Muscle layer of colon (tissue), 2 donors: ENCODE measurements around the gene ZNF573.
A peak's percentile ranks its signal among the peaks of the same experiment; 100 is the strongest.

ENCODE experiments used
- H3K27ac ChIP-seq: one replicate; pipeline ENCODE4 v1.7.0; 2013; ENCODE audit warnings: low read depth, mild to moderate bottlenecking, low read length, moderate library complexity
- H3K27me3 ChIP-seq, 2 donors: one replicate each; pipeline ENCODE4 v1.7.0; 2013; ENCODE audit warnings: low read length in 2 of 2, mild to moderate bottlenecking in 2 of 2; ENCODE audit not compliant: insufficient read depth in 2 of 2, control insufficient read depth in 1 of 2
- H3K36me3 ChIP-seq: one replicate; pipeline ENCODE4 v1.7.0; 2013; ENCODE audit warnings: mild to moderate bottlenecking, low read length; ENCODE audit not compliant: insufficient read depth
- H3K4me1 ChIP-seq: one replicate; pipeline ENCODE4 v1.7.0; 2013; ENCODE audit warnings: mild to moderate bottlenecking, low read length; ENCODE audit not compliant: insufficient read depth
- H3K4me3 ChIP-seq, 2 donors: one replicate each; pipeline ENCODE4 v1.7.0; 2013; ENCODE audit warnings: low read length in 2 of 2, low read depth in 1 of 2, mild to moderate bottlenecking in 1 of 2, moderate library complexity in 1 of 2
- H3K9ac ChIP-seq: one replicate; pipeline ENCODE4 v1.7.0; 2013; ENCODE audit warnings: low read length
- H3K9me3 ChIP-seq: one replicate; pipeline ENCODE4 v1.7.0; 2013; ENCODE audit warnings: mild to moderate bottlenecking, low read length
- donor health status: abdominal sarcoma.
- donor health status: Adenocarcinoma of cecum.

The ZNF573 gene

DNA sequence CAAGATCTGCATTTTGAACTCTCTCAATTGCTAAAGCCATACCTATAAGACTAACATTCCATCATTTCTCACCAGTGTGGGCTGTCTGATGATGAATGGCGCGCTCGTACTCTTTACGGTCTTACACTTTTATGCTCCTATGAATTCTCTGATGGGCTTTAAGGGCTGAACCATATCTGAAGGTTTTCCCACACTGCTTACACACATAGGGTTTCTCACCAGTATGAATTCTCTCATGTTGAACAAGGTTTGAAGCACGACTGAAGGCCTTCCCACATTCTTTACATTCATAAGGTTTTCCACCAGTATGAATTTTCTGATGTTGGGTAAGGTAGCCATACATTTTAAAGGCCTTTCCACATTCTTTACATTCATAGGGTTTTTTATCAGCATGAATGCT lies 41.0 kb downstream of the ZNF573 start:
- no peak overlapping the region for H3K27ac ChIP-seq
- H3K9ac ChIP-seq: no peak overlapping the region
- H3K36me3 ChIP-seq: peaks cover 22% of the 10 kb centered on the region
- no peaks in the 10 kb centered on the region for H3K27me3 ChIP-seq
- H3K9me3 ChIP-seq: peaks cover 17% of the 10 kb centered on the region
- no peaks in the 10 kb centered on the region for H3K4me1 ChIP-seq
- H3K4me3 ChIP-seq: no peak overlapping the region

DNA sequence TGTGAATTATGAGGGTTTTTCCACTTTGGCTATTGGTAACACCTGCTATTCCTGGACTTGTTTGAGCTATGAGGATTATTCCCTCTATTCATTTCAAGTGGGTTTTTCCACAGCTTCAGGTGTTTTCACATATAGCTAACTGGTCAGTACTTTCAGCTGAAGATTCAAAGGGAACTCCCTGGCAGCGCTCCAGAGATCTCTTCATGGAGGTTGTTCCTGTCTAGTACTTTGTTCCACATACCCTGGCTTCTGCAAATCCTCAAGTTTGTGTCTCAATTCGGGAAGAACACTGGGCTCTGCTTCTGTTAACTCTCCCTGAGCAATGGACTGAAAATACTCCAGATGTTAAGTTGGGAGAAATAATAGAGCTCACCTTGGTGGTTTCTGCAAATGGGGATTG lies 54.2 kb downstream of the ZNF573 start:
- H3K4me1 ChIP-seq: no peaks in the 10 kb centered on the region
- no peaks in the 10 kb centered on the region for H3K27me3 ChIP-seq
- no peak overlapping the region for H3K9ac ChIP-seq
- no peak overlapping the region for H3K27ac ChIP-seq
- no peaks in the 10 kb centered on the region for H3K36me3 ChIP-seq
- H3K4me3 ChIP-seq: no peak overlapping the region
- H3K9me3 ChIP-seq: no peaks in the 10 kb centered on the region

DNA sequence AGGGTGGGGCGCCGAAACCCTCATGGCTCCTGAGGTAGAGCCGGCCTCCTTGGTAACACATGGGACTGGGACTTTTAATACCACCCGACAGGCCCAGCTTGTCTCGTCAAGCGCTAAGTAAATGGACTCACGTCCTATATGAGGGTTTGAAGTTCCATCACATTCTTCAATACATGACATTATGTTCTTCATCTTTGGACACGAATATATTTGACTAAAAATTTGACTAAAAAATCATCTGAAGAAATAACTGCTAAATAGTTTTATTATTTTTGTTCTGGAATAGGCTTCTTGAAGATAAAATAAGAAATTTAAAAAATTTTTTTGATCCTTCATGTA lies 59.5 kb downstream of the ZNF573 start:
- Histone ChIP-seq H3K36me3 (no peaks in the 10 kb centered on the region), H3K4me3 (peak overlapping the region; percentile 93 to 94), H3K4me1 (peaks cover 12% of the 10 kb centered on the region), H3K9ac (peak overlapping the region; percentile 18), H3K27ac (peak overlapping the region; percentile 86), H3K9me3 (no peaks in the 10 kb centered on the region), H3K27me3 (no peaks in the 10 kb centered on the region)

DNA sequence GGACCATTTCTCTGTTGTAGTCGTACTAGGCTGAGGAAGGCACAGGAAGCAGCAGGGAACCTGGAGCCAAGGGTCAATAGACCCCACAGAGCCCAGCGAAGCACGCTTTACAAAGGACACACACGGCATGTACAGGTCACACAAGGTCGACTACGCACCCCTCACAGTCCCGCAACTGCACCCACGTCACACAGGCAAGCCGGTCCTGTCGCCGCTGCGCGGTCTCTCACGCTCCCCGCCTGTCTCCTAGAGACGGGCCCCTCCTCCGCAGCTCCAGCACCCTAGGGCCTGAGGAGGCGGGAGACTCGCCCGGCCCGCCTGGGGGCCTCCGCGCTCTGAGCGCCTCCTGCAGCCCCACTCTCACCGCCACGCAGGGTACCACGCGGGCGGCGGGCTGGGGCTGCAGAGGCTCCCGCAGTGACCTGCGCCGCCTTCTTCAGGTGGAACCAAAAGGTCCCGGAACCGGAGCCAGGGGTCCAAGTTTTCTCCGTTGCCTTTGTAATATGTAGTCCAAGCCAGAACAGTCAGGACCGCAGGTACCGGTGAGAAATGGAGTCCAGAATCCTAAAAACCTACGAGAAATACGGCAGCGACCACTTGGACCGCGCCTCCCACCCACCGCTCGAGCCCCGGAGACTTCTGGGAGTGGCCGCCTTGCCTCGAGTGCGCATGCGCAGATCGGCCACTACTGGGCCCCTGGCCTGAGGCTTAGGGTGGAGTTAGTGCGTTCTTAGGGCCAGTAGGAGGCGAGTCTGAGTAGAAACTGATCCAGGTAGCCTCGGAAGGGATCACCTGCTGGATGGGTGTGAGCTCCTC lies 60.1 kb downstream of the ZNF573 start, which contains the start of gene ZNF607:
Gene ZNF607 (minus strand): TSS at position 651 of the 816 bp plus-strand sequence. CDS start 8,143 bp downstream, outside the sequence.
- no peaks in the 10 kb centered on the region for H3K27me3 ChIP-seq
- H3K27ac ChIP-seq: peak within 1 kb of the TSS; percentile 86
- peaks cover 12% of the 10 kb centered on the region for H3K4me1 ChIP-seq
- peak within 1 kb of the TSS; percentile 18 for H3K9ac ChIP-seq
- no peaks in the 10 kb centered on the region for H3K36me3 ChIP-seq
- H3K9me3 ChIP-seq: no peaks in the 10 kb centered on the region
- H3K4me3 ChIP-seq: peak within 1 kb of the TSS; percentile 93 to 94

DNA sequence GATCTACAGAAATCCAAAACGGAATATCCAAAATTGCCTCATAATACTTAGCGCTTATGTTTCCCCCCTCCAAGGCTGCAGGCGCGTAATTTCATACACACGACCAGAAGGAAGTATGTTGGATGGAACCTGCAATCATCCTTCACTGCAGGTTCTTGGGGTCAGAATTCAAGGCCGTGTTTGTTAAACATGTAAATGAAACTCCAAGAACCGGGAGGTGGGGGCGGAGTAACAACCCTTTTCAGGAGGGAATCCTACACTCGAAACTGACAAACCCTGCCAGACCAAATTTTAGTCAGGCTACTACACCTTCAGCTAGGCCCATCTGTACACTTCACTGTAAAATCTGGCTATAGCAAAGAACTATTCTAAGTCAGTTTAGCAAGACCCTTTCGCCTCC lies 61.1 kb downstream of the ZNF573 start:
- H3K4me1 ChIP-seq: peaks cover 12% of the 10 kb centered on the region
- peak overlapping the region; percentile 86 for H3K27ac ChIP-seq
- peak overlapping the region; percentile 18 for H3K9ac ChIP-seq
- H3K9me3 ChIP-seq: no peaks in the 10 kb centered on the region
- peak overlapping the region in 1 of 2 donors; percentile 94 for H3K4me3 ChIP-seq
- H3K27me3 ChIP-seq: no peaks in the 10 kb centered on the region
- H3K36me3 ChIP-seq: no peaks in the 10 kb centered on the region

DNA sequence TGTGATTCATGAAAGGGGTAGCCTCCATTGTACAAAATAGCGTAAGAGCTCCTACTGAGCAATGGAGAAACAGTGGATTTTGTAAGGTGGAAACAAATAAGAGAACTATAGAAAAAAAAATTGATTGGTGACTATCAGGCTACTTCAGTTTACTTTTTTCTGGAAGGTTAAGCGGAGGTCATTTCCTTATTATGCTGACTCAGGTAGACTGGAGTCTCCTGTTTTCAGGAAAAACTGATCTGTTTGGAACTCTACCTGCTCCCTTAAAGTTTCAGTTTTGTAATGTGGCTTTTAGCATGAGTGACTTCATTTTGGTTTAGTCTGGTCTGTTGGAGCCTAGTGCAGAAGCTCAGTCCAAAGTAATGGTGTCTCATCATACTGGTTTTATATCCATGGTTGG lies 63.2 kb downstream of the ZNF573 start:
- Histone ChIP-seq H3K36me3 (no peaks in the 10 kb centered on the region), H3K4me1 (peaks cover 12% of the 10 kb centered on the region), H3K4me3 (no peak overlapping the region), H3K9ac (no peak overlapping the region), H3K9me3 (no peaks in the 10 kb centered on the region), H3K27me3 (no peaks in the 10 kb centered on the region), H3K27ac (no peak overlapping the region)

DNA sequence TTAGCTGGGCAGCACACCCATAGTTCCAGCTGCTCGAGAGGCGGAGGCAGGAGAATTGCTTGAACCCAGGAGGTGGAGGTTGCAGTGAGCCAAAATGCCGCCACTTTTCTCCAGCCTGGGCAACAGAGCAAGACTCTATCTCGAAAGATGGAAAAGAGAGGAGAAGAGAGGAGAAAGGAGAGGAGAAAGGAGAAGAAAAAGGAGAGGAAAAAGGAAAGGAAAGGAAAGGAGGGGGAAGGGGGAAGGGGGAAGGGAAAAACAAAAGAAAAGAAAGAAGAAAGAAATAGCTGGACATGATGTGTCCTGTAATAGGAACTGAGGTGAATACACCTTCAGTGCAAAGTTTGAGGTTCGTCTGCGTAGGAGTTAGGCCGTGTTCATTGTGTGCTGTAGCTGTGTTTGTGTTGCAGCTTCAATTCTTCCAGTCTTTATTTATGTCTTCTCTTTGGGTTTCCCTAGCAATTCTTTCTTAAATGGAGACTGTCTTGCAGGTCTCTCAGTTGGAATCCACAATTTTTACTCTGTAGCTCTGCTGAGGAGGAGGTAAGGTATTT lies 73.3 kb downstream of the ZNF573 start:
- Histone ChIP-seq H3K9me3 (no peaks in the 10 kb centered on the region), H3K36me3 (peaks cover 24% of the 10 kb centered on the region), H3K9ac (no peak overlapping the region), H3K27ac (no peak overlapping the region), H3K27me3 (no peaks in the 10 kb centered on the region), H3K4me3 (no peak overlapping the region), H3K4me1 (no peaks in the 10 kb centered on the region)

DNA sequence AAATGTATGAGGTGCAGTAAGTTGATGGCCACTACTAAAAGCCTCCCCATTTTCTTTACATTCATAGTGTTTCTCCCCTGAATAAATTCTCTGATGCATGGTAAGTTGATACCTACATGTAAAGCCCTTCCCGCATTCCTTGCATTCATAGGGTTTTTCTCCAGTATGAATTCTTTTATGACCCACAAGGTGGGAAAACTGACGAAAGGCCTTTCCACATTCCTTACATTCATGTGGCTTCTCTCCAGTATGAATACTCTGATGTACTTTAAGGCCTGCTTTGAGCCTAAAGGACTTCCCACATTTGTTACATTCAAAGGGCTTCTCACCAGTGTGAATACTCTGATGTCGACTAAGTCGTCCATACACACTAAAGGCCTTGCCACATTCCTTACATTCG lies 80.3 kb downstream of the ZNF573 start:
- Histone ChIP-seq H3K9ac (no peak overlapping the region), H3K36me3 (peaks cover 31% of the 10 kb centered on the region), H3K27me3 (no peaks in the 10 kb centered on the region), H3K4me3 (no peak overlapping the region), H3K27ac (no peak overlapping the region), H3K4me1 (no peaks in the 10 kb centered on the region), H3K9me3 (peaks cover 10% of the 10 kb centered on the region)

DNA sequence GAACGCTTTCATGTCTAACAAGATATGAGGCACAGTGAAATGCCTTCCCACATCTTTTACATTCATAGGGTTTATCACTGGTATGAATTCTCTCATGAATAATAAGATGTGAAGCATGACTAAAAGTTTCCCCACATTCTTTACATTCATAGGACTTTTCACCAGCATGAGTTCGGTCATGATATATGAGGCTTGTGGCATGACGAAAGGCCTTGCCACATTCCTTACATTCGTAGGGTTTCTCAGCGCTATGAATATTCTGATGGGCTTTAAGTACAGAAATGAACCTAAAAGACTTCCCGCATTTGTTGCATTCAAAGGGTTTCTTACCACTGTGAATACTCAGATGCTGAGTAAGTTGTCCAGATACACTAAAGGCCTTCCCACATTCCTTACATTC lies 81.2 kb downstream of the ZNF573 start:
- Histone ChIP-seq H3K27me3 (no peaks in the 10 kb centered on the region), H3K36me3 (peaks cover 31% of the 10 kb centered on the region), H3K4me1 (no peaks in the 10 kb centered on the region), H3K27ac (no peak overlapping the region), H3K9ac (no peak overlapping the region), H3K4me3 (no peak overlapping the region), H3K9me3 (peaks cover 10% of the 10 kb centered on the region)

DNA sequence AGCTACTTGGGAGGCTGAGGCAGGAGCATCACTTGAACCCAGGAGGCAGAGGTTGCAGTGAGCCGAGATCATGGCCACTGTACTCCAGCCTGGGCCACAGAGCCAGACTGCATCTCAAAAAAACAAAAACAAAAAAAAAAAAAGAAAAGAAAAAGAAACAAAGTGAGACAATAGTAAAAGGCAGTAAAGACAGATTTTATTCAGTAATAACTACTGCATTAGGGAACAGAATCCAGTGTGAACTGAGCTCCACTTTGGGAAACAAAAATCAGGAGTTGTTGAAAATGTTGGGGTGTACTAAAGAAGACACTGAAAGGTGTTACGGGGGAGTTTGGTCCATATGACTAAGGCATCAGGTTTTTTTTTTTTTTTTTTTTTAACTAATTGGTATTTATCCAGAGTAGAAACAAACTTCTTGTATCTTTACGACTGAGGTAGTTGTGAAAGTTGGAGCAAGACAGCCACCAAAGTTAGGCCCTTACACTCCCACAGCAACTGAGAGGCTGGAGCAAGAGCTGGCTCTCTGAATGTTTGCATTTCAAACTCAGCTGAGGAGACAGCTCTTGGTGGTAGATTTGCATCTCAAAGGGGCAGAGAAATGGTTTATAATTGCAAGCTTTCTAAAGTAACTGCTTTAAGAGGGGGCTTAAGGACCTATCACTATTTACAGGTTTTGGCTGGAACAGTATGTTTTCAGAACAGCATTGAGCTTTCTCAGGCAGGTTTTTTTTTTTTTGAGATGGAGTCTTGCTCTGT lies 84.1 kb downstream of the ZNF573 start:
- H3K9me3 ChIP-seq: peaks cover 10% of the 10 kb centered on the region
- peaks cover 24% of the 10 kb centered on the region for H3K36me3 ChIP-seq
- no peak overlapping the region for H3K4me3 ChIP-seq
- H3K27me3 ChIP-seq: no peaks in the 10 kb centered on the region
- no peaks in the 10 kb centered on the region for H3K4me1 ChIP-seq
- no peak overlapping the region for H3K9ac ChIP-seq
- no peak overlapping the region for H3K27ac ChIP-seq

DNA sequence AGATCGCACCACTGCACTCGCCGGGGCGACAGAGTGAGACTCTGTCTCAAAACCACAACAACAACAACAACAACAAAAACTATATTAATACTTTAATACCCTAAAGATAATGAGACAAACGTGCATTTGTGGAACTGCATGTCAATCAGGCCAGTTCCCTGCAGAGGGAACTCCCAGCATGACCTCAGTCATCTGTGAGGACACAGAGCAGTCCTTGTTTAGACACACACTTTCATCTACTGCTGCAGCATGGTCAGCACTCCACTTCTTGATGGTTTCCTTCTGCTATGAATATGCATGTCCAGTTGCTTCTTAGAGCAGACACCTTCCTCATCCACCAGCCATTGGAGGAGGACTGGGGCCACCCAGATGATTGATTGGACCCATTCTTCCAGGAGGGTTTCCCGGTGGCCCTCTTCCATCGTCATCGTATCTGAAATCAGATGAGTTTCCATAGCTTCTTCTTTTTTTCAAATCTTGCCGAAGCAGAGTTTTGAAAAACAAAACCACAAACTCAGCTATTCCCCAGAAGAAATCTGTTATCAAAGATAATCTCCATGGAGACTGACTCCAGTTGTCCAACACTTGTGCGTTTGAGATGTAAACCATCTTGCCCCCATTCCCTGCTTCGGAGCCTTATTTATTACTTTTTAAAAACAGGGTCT lies 86.3 kb downstream of the ZNF573 start:
- Histone ChIP-seq H3K9me3 (no peaks in the 10 kb centered on the region), H3K9ac (no peak overlapping the region), H3K27me3 (no peaks in the 10 kb centered on the region), H3K4me1 (no peaks in the 10 kb centered on the region), H3K36me3 (peaks cover 7% of the 10 kb centered on the region), H3K27ac (no peak overlapping the region), H3K4me3 (no peak overlapping the region)
